Raji (cell line): ENCODE data around the gene PHKB.

Experiments used
- POLR2A ChIP-seq: IDR thresholded peaks from 2 replicates; pipeline ENCODE4 v1.6.1; 2011; ENCODE audit warnings: low read depth, low read length, control low read depth; ENCODE audit not compliant: insufficient read depth

PHKB gene

DNA sequence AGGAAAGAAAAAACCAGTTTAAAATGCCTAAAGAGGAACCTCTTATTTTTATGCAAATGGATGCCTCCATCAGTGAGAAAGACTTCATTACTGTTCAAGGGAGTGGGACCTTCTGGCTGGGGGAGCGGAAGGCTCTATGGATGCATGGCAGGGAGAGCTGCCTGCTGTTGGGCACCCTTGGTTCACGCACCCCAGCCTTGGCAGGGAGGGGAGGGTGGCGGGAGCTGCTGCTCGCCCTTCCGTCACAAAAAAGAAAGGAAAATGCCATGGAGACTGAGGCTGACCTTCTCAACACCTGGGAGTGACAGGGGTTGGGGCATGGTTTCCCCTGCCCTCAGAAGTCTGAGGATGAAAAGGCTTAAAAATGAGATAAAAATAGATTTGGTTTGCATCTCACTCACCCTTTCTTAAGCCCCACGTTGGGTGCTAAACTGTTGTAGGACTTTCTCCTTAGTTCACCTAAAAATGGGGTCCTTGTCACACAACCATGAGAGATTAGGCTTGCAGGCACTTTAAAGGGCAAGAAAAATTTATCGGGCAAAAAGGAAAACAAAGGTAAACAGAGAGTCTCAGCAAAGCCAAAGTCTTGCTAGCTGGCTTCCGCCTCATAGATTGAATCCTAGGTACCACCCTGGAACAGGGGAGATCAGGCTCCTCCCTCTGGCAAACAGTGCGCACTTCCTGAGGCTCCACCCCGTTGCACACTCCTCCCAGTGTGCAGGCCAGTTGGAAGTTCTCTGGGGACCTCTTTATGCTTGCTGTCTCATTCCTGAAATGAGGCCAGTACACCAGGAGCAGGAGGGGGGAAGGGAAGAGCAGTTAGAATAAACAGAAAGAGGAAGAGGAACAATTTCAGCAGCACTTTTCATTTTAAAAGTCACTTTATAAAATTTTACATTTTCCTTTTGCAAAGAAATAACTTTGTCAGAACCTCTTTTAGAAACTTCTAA lies 31.6 kb downstream of the PHKB start:
- peak; percentile 59 for TF ChIP-seq POLR2A

DNA sequence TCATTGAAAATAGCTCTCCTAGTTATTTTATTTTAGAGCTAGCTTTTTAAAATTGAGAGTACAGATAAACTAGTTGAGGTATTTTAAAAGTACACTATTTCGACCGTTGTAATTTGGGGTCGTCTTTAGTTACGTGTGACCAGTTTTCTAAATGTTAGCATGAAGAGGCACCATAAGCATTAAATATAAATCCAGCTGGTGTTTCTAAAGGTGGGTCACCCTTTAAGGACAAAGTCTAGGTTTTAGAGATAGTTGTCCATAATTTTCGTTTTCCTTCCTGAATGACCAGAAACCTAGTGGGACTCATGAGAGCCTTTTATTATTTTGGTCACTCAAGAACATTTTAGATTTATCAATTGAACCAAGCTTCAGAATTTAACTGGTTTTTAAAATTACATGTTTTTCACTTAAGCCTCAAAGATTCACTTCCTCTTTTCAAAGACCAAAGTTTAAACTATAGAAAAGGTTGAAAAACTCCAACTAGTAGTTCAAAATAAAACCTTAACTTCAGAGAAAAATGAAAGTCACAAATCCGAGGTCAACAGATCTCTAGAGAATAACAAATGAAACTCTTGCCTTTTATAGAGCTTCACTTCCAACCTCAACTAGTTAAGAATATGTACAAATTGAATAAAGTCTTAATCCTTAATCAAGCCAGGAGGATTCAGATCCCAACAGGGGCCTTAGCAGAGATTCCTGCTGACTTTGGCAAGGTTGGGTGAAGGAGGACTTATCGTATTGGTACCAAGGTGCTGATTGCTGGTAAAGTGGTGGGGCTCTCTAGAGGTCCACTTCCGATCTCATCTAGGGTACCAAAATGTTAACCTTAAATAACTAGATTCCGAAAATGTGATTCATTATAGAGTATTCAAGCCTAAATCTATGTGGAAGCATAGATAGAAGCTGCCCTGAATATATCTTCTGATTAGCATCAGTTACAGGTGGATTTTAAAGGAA lies 32.5 kb downstream of the PHKB start:
- TF ChIP-seq POLR2A: no peak

DNA sequence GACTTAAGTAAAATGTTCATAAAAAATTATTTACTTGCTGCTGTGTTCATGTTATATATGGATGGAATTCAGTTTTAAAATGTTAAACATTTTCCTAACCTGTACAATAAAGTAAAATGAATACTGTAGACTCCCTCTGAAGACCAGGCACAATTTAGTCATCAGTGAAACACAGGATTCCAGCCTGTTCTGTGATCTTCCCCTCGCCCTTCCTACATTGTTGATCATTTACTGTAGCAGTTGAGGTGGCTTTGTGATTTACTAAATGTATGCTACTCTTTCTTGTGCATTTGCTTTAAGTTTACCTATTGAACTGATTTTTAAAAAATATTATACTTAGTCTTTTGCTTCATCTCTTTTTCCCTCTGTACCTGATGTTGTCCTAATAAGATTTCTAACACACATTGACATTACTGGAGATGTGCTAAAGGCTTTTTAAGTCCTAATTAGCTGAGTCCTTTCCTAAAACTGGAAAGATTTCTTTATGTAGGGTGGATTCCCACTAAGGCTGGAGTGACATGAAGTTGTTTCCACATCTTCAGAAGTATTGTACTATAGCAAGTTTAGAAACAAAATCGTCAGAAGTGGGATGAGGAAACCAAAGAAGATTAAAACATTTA lies 38.1 kb downstream of the PHKB start:
- TF ChIP-seq POLR2A: no peak

DNA sequence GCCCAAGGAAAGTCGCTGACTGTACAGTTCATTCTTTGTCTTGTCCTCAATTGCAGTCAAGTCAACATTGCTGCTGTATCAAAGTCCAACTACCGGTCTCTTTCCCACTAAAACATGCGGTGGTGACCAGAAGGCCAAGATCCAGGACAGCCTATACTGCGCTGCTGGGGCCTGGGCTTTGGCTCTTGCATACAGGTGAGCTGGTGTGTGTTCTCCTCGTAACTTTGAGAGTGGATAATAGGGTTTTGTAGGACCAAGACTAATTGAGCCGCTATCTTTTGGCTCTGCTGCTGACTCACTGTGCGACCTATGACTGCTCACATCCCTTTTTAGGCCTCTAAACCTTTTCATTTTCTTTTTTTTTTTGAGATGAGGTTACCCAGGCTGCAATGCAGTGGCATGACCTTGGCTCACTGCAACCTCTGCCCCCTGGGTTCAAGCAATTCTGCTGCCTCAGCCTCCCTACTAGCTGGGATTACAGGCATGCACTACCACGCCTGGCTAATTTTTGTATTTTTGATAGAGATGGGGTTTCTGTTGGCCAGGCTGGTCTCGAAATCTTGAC lies 38.7 kb downstream of the PHKB start:
- no peak for TF ChIP-seq POLR2A

DNA sequence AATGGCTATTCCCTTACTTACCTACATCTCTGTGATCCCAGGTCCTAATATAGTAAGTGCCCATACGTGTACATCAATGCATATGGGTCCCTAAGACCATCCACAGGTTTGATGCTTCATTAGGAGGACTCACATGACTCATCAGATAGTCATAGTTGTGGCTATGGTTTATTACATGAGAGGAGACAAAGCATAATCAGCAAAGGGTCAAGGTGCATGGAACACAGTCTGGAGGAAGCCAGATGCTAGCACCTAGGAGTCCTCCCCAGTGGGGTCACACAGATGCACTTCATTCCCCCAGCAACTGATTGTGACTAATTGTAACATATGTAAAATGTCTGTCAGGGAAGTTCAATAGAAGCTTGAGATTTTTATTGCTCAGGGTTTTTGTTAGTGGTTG lies 42.8 kb downstream of the PHKB start:
- TF ChIP-seq POLR2A: no peak

DNA sequence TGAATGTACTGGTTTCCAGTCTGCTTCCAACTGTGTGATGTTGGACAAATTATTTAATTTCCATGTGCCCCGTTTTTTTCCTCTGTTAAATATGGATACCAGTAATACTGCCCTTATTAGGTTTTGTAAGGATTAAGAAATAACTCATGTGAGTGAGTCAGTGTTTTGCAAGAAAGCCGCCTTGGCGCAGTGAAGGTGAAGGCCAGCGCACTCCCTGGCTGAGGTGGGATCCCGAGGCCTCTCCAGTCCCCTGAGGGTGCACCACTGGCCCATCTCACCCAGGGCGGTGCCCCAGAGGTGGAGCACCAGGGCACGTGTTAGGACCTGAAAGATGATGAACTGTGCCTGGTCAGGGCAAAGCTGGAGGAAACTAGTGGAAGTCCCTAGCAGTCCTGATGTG lies 43.5 kb downstream of the PHKB start:
- no peak for TF ChIP-seq POLR2A

DNA sequence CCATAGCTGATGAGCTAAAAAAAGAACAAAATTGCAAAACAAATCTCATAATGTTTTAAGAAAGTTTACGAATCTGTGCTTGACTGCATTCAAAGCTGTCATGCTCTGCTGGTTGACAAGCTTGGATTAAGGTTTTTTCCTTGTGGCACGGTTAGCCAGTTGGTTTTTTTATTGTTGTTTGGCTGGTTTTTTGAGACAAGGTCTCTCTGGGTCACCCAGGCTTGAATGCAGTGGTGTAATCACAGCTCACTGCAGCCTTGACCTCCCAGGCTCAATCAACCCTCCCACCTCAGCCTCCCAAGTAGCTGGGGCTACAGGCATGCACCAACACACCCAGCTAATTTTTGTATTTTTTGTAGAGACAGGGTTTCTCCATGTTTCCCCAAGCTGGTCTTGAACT lies 45.7 kb downstream of the PHKB start:
- TF ChIP-seq POLR2A: no peak

DNA sequence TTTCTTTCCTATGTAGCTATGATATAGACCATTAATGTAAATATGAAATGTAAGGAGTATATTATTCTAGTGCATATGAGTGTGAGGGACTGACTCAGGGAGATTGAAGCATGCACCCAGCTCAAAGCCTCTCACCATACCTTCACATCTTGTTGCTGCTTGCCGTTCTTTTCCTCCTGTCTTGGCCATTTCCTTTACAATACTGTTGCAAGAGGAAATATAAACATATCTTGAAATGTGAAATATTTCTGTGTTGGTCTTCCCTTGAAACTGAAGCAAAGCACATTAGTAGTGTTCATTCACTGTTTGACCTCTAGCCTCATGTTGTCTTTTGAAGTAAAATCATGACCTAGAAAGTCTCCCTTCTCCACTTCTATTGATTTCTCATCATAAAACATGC lies 46.6 kb downstream of the PHKB start:
- no peak for TF ChIP-seq POLR2A

DNA sequence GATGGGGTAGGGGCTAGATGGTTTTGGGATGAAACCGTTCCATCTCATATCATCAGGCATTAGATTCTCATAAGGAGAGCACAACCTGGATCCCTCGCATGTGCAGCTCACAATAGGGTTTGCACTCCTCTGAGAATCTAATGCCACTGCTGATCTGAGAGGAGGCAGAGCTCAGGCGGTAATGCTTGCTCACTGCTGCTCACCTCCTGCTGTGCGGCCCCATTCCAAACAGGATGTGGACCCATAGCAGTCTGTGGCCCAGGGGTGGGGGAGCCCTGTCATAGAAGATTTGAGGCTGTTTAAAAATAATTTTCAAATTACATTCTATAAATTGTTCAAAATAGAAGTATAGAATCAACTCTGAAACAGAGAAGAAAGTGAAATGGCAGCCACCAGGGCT lies 50.8 kb downstream of the PHKB start:
- TF ChIP-seq POLR2A: no peak

DNA sequence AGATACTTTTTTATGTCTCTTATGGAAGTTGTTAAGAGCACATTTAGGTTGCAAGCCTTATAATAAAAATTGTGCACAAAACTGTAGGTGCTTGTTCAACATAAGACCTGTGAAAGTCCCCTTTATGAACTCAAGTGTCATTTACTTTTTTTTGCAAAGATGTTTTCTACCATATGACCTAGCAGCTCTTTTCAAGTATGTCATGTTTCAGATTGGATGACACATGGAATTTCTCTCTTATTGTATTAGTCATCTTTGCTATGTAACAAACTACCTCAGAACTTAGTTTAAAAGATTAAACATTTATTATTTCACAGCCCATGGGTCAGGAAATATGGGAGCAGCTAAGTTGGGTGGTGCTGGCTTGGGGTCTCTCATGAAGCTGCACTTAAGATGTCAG lies 57.9 kb downstream of the PHKB start:
- no peak for TF ChIP-seq POLR2A

DNA sequence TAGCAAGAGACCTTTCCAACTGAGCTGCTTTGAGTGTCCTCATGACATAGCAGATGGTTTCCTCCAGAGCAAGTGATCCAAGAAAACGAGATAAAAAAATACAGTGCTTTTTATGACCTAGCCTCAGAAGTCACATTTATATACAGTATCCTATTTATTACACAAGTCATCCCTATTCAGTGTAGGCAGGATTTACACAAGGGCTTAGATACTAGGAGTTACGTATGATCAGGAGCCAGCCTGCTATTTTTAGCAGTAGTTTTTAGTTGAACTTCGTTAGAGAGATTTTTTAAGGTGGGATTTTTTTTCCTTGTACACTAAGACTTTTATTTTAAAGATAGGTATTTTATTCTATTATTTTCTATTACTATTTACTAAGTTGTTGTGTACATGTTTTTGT lies 58.4 kb downstream of the PHKB start:
- no peak for TF ChIP-seq POLR2A

DNA sequence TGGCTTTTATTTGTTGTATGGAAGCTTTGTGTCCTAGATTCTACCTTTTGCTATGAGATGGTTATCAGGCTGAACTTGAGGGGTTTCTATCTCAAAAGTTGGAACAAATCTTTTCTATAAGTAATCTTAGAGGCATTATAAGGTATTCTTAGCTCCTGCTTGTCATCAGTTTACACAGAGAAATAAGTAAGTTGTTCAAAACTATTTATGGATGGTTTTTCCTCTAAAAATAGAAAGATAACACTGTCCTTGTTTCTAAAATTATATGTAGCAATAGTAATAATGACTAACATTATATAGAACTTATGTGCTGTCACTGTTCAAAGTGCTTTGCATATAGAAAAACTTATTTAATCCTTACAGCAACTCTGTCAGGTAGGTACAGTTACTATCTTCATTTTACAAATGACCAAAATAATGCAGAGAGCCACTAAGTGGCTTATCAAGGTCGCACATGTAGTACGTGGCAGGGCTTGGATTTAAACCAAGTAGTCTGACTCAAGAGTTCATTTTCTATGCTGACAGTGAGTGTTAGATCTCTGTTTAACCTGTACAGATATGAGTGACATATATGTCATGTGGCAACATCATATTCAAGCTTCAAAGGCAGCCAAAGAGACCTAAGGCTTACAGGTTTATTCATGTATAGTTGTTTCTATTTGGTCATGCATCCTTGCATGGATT lies 59.0 kb downstream of the PHKB start:
- no peak for TF ChIP-seq POLR2A

DNA sequence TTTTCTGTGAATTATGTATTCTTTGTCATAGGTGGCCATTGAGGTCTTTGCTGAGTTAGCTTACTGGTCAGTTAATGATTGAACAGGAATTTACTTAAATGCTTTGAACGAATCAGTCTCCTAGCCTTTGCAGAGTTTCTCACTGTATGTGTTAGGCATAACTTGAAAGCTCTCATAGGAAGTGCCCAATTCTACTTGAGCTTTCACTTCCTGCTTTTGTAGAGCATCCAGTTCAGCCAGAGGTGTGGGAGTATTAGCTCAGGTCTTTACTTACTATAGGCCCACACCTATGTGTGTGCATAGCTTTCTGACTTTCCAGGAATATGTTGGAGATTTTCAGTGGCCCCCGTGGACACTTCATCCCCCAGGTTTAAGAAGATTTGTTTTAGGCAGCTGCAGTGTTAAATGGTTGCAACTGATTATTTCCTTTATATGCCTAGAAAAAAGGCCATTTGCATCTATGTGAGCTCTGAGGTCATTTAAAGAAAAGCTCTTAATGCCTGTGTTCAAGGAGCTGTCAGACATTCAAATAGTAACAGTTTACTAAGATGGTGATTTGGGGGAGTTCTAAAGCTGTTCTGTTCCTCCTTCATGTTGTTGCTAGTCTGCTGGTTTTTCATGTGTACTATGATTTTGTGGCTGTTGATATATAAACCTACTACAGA lies 62.3 kb downstream of the PHKB start:
- no peak for TF ChIP-seq POLR2A

DNA sequence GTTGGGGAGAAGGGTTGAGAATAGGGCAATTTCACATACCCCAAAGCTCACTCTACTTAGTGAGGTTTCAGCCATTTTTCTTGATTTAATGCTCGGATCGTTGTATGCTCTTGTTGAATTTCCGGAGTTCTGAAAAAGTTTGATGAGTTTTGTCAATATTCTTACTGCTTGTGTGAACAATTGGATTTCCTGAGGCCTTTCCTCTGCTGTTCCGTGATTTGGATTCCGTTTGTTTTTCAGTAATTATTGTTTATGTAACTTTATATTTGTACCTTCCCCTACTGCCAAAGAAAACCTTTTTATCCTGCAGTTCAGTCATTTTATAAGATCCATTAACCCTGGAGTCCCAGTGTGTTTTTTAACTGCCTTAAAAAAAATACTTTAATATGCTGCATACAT lies 62.9 kb downstream of the PHKB start:
- no peak for TF ChIP-seq POLR2A
